Measurements from ENCODE around the gene HCN2.

Gene HCN2

GRCh38 chr19:632579-633067, 42.9 kb downstream of the HCN2 start:
- H3K4me3 ChIP-seq (replicated peaks; ENCODE audit: low read depth, low read length), result peak overlapping the region; percentile 94
- DNase-seq (ENCODE audit: extremely low read depth, low read depth), result no peak
- no peak for TF ChIP-seq CTCF (IDR thresholded peaks at IDR 0.05; ENCODE audit: low read depth, low read length, missing control alignments)

GRCh38 chr19:633068-633785, 43.5 kb downstream of the HCN2 start, which contains the start of gene POLRMT:
POLRMT (minus strand) TSS chr19:633537; CDS start chr19:633512, 25 bp downstream.
- peak; percentile 7 for TF ChIP-seq CTCF (IDR thresholded peaks at IDR 0.05; ENCODE audit: low read depth, low read length, missing control alignments)
- H3K4me3 ChIP-seq (replicated peaks; ENCODE audit: low read depth, low read length), result peak within 1 kb of the TSS; percentile 94
- peak; percentile 97 for DNase-seq (ENCODE audit: extremely low read depth, low read depth)

GRCh38 chr19:633786-634639, 44.3 kb downstream of the HCN2 start:
- peak overlapping the region; percentile 94 for H3K4me3 ChIP-seq (replicated peaks; ENCODE audit: low read depth, low read length)
- no peak for TF ChIP-seq CTCF (IDR thresholded peaks at IDR 0.05; ENCODE audit: low read depth, low read length, missing control alignments)
- no peak for DNase-seq (ENCODE audit: extremely low read depth, low read depth)

- TF ChIP-seq CTCF (IDR thresholded peaks at IDR 0.05; ENCODE audit: low read depth, low read length, missing control alignments), result no peak
- no peak for DNase-seq (ENCODE audit: extremely low read depth, low read depth)
Measured at GRCh38 chr19:634975-635652, 45.4 kb downstream of the HCN2 start.

GRCh38 chr19:638906-639252, 49.2 kb downstream of the HCN2 start:
- DNase-seq (ENCODE audit: extremely low read depth, low read depth), result no peak
- no peak for TF ChIP-seq CTCF (IDR thresholded peaks at IDR 0.05; ENCODE audit: low read depth, low read length, missing control alignments)
- H3K4me3 ChIP-seq (replicated peaks; ENCODE audit: low read depth, low read length), result no peak overlapping the region

More at GRCh38 chr19:634975-635652, 45.4 kb downstream of the HCN2 start:
- H3K4me3 ChIP-seq (replicated peaks; ENCODE audit: low read depth, low read length), result no peak overlapping the region

- TF ChIP-seq CTCF (IDR thresholded peaks at IDR 0.05; ENCODE audit: low read depth, low read length, missing control alignments), result no peak
- DNase-seq (ENCODE audit: extremely low read depth, low read depth), result no peak
Measured at GRCh38 chr19:639253-640160, 49.8 kb downstream of the HCN2 start, which contains the start of gene FGF22. FGF22 (plus strand) TSS chr19:639879; CDS start chr19:639926, 47 bp downstream.

More at GRCh38 chr19:639253-640160, 49.8 kb downstream of the HCN2 start, which contains the start of gene FGF22:
- H3K4me3 ChIP-seq (replicated peaks; ENCODE audit: low read depth, low read length), result peak within 1 kb of the TSS; percentile 24

Measured in HFF-Myc (cell line).